GM12878 (cell line): ENCODE results near the gene CHN2. TPM values are rescaled to one million over a fixed set of nuclear protein-coding genes. Genes with fewer than 3 reads are reported as not detected.

Experiments
- ATAC-seq: fragments of 200-7000 bp; cut with Tn5 transposase; 3 replicates; pipeline ENCODE4 v1.9.1; 2020; ENCODE audit warnings: mild to moderate bottlenecking, moderate library complexity
- BruUV-seq: library from RNA; stranded (reverse); fragments of 400-500 nt; replicated peaks from 2 replicates; lab custom pipeline; 2021; lab: Mats Ljungman, UMichigan
- CTCF ChIA-PET: fragments of 300-600 bp; sonication (Branson Sonifier 250); formaldehyde crosslinking; extraction: SDS; loops from one replicate; lab custom pipeline; 2021; ENCODE audit warnings: inconsistent platforms; lab: Yijun Ruan, JAX
- POLR2A ChIA-PET: fragments of 350-600 bp; formaldehyde crosslinking; extraction: SDS; loops from one replicate; lab custom pipeline; 2021; ENCODE audit warnings: inconsistent platforms; lab: Charles Lee
- RAD21 ChIA-PET: fragments of 300-600 bp; sonication (Branson Sonifier 250); formaldehyde crosslinking; loops from one replicate; lab custom pipeline; 2023; ENCODE audit warnings: antibody characterized with exemption; ENCODE audit not compliant: unreplicated experiment; lab: Charles Lee
- SMC1A ChIA-PET: fragments of 300-600 bp; sonication (Branson Sonifier 250); formaldehyde crosslinking; loops from one replicate; lab custom pipeline; 2023; ENCODE audit not compliant: unreplicated experiment, uncharacterized antibody; lab: Charles Lee
- DNase-seq: peaks from one replicate; pipeline ENCODE4 v3.0.0-alpha.2; 2011; ENCODE audit warnings: low read depth, low spot score
- FAIRE-seq: peaks from 3 replicates; lab custom pipeline; 2011; peaks lifted over from hg19 to GRCh38; lab: Jason Lieb, UNC
- H2AFZ ChIP-seq: 2 replicates; pipeline ENCODE4 v1.6.0; 2011; ENCODE audit warnings: low read depth, low read length, control low read depth; ENCODE audit not compliant: control insufficient read depth
- H3K27ac ChIP-seq: 2 replicates; pipeline ENCODE4 v1.5.1; 2011; ENCODE audit warnings: control low read depth; ENCODE audit not compliant: control insufficient read depth, insufficient read depth
- H3K27me3 ChIP-seq, 2 experiments: replicated peaks in 1 of 2; 2 replicates each; pipeline versions ENCODE4 v1.6.0 to v1.6.1; 2011; ENCODE audit warnings: low read length in 1 of 2; ENCODE audit not compliant: control insufficient read depth in 2 of 2, insufficient read depth in 2 of 2
- H3K36me3 ChIP-seq, 2 experiments: 2 replicates each; pipeline ENCODE4 v1.5.1; 2011; ENCODE audit warnings: low read length in 1 of 2; ENCODE audit not compliant: control insufficient read depth in 2 of 2, insufficient read depth in 2 of 2
- H3K4me1 ChIP-seq: 2 replicates; pipeline ENCODE4 v1.6.1; 2011; ENCODE audit warnings: mild to moderate bottlenecking, low read length, moderate library complexity, mixed read lengths; ENCODE audit not compliant: control insufficient read depth, insufficient read depth
- H3K4me2 ChIP-seq: 2 replicates; pipeline ENCODE4 v1.6.0; 2011; ENCODE audit warnings: control low read depth; ENCODE audit not compliant: control insufficient read depth, insufficient read depth
- H3K4me3 ChIP-seq: fragments of 200-600 bp; sonication (generic); 2 replicates; pipeline ENCODE4 v1.5.1; 2016
- H3K79me2 ChIP-seq: 2 replicates; pipeline ENCODE4 v1.6.0; 2011; ENCODE audit warnings: low read length; ENCODE audit not compliant: control insufficient read depth, insufficient read depth
- H3K9ac ChIP-seq: 2 replicates; pipeline ENCODE4 v1.8.0; 2011; ENCODE audit warnings: low read length, control low read depth, mixed read lengths; ENCODE audit not compliant: control insufficient read depth, insufficient read depth
- H3K9me3 ChIP-seq: replicated peaks from 3 replicates; pipeline ENCODE4 v1.5.1; 2011; ENCODE audit warnings: mild to moderate bottlenecking, low read length; ENCODE audit not compliant: control insufficient read depth, insufficient read depth
- H4K20me1 ChIP-seq: 2 replicates; pipeline ENCODE4 v1.6.0; 2011; ENCODE audit not compliant: control insufficient read depth, insufficient read depth
- EED ChIP-seq: sonication (generic); IDR thresholded peaks from 2 replicates; pipeline ENCODE4 v1.6.1; 2016; ENCODE audit warnings: antibody characterized with exemption, low read depth
- IKZF1 ChIP-seq: fragments of 450-650 bp; conservative IDR thresholded peaks from 2 replicates; pipeline ENCODE4 v1.6.1; 2017; ENCODE audit warnings: antibody characterized with exemption, mild to moderate bottlenecking
- IKZF2 ChIP-seq, 2 experiments: fragments of 450-650 bp; IDR thresholded peaks; 2 replicates each; pipeline ENCODE4 v1.6.1; 2017; ENCODE audit warnings: mild to moderate bottlenecking in 2 of 2, moderate library complexity in 2 of 2
- RAD51 ChIP-seq: fragments of 450-650 bp; IDR thresholded peaks from 2 replicates; pipeline ENCODE4 v1.6.1; 2016; ENCODE audit warnings: moderate library complexity, mild to moderate bottlenecking, inconsistent platforms
- REST ChIP-seq: IDR thresholded peaks from 2 replicates; pipeline ENCODE4 v1.6.1; 2012; ENCODE audit warnings: mild to moderate bottlenecking, low read depth, low read length
- ZNF207 ChIP-seq: fragments of 450-650 bp; IDR thresholded peaks from 2 replicates; pipeline ENCODE4 v1.6.1; 2014; ENCODE audit warnings: antibody characterized with exemption, mild to moderate bottlenecking, borderline replicate concordance
- ZNF24 ChIP-seq: fragments of 450-650 bp; IDR thresholded peaks from 2 replicates; pipeline ENCODE4 v1.6.1; 2017; ENCODE audit warnings: antibody characterized with exemption, mild to moderate bottlenecking
- WGBS: methylation state at CpG from one replicate; pipeline ENCODE4 v1.1.6; 2016; ENCODE audit warnings: low lambda C conversion rate; ENCODE audit not compliant: insufficient replicate concordance, insufficient coverage; ENCODE audit errors: missing lambda C conversion rate; 5-methylcytosine and 5-hydroxymethylcytosine counted together
- in situ Hi-C: fragments of 300-500 bp; cut with MboI; formaldehyde crosslinking; loops from 9 replicates; pipeline ENCODE4 v1.14.3; 2018; ENCODE audit warnings: mixed read lengths
- intact Hi-C: fragments of 100-400 bp; cut with micrococcal nuclease; formaldehyde crosslinking; loops from one replicate; pipeline ENCODE4 v1.14.2; 2022; ENCODE audit not compliant: unreplicated experiment
- polyA plus RNA-seq, 11 experiments: library from polyadenylated mRNA; depleted of rRNA in 4 of 11; unstranded in 6 of 11; stranded (reverse) in 5 of 11; fragments of >200 nt; fragmentation: Nextera tagmentation in 4 of 11; fragmentation: Illumina TruSeq in 1 of 11; extraction: Ambion mirVana in 4 of 11; extraction: Trizol in 1 of 11; gene quantifications; 1 replicate in 1 of 11; 2 replicates in 10 of 11; pipeline versions ENCODE4 v1.2.1 to v1.2.3, GENCODE V29; 2011 to 2016; ENCODE audit warnings: inconsistent platforms in 2 of 11, missing spikeins in 2 of 11, low read depth in 1 of 11
- total RNA-seq, 4 experiments: library from RNA; depleted of rRNA in 3 of 4; stranded (reverse); fragments of >200 nt in 3 of 4; fragmentation: Illumina TruSeq in 1 of 4; extraction: Trizol in 1 of 4; gene quantifications; 2 replicates each; pipeline versions ENCODE4 v1.2.1 to v1.2.3, GENCODE V29; 2013 to 2021

The CHN2 gene
- total and polyA plus RNA-seq, 10 of the 15 experiments (the other 5 are each of a cell fraction or from before 2014, with no cell fraction given) = 0.11 to 3.8 (median 0.37) TPM; not detected in 2

DNA sequence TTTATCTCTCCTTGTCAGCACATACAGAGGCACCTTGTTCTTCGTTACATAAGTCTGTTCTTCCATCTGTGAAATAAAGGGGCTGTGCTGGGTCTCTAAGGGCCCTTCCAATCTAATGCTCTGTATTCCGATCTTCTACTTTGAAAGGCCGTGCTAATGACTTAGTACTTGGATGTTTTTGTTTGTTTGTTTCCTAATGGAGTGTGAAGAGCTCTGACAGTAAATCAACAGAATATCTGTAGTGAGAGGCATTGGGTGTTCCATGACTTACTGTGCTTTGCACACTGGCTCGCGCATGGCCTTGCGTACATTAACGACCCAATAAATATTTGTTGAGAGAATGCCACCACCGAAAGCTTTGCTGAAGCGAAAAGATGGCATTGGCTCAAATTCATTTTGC, 162.1 kb downstream of the CHN2 start:
- SMC1A ChIA-PET = no interaction called here
- Histone ChIP-seq H4K20me1 (no peaks in the 10 kb centered on the region), H3K36me3 (no peaks in the 10 kb centered on the region), H3K4me2 (no peak overlapping the region), H2AFZ (no peak overlapping the region), H3K9me3 (no peaks in the 10 kb centered on the region), H3K27me3 (0 out of 4 replicates have a peak, but pooled peaks cover 0 to 2% of the 10 kb centered on the region in 2 experiments), H3K9ac (no peak overlapping the region), H3K4me3 (no peak overlapping the region), H3K4me1 (no peaks in the 10 kb centered on the region), H3K79me2 (no peaks in the 10 kb centered on the region), H3K27ac (no peak overlapping the region)
- no peak for DNase-seq
- in situ Hi-C loops = no loop called here
- no peak for FAIRE-seq
- RAD21 ChIA-PET = no interaction called here
- POLR2A ChIA-PET = no interaction called here
- 72% methylated on average over 9 of the region's 9 CpGs for WGBS
- intact Hi-C loops = no loop called here
- no TSS peak for BruUV-seq
- CTCF ChIA-PET = no interaction called here
- no peak for TF ChIP-seq IKZF1
- TF ChIP-seq ZNF207 = no peak
- TF ChIP-seq ZNF24 = no peak
- no peak for TF ChIP-seq RAD51
- TF ChIP-seq REST = no peak
- TF ChIP-seq IKZF2 (IDR thresholded peaks at IDR 0.05) = no peak
- no peak for TF ChIP-seq EED
- no peak for ATAC-seq
